GM23338 (cell line): Measurements from ENCODE around the gene ROR1.

Source experiments
- CTCF ChIP-seq, 2 experiments: fragments of 200-600 bp in 1 of 2; sonication (generic) in 1 of 2; conservative IDR thresholded peaks; 2 replicates each; pipeline versions ENCODE4 v1.5.1 to v1.6.1; 2016 to 2017; ENCODE audit warnings: antibody characterized with exemption in 2 of 2, low read depth in 2 of 2, mild to moderate bottlenecking in 2 of 2, moderate library complexity in 1 of 2
- EZH2phosphoT487 ChIP-seq: fragments of 200-600 bp; sonication (generic); IDR thresholded peaks from one replicate; pipeline ENCODE4 v1.8.1; 2018; ENCODE audit warnings: antibody characterized with exemption; ENCODE audit not compliant: unreplicated experiment
- POLR2AphosphoS5 ChIP-seq: IDR thresholded peaks from 2 replicates; pipeline ENCODE4 v1.6.1; 2016; ENCODE audit warnings: antibody characterized with exemption, low read depth
- STAT1 ChIP-seq: IDR thresholded peaks from one replicate; pipeline ENCODE4 v1.6.1; 2016; ENCODE audit warnings: antibody characterized with exemption; ENCODE audit not compliant: unreplicated experiment
- ZNF114 ChIP-seq: fragments of 250-450 bp; sonication (Bioruptor Pico); IDR thresholded peaks from 2 replicates; pipeline ENCODE4 v1.5.0; 2020; ENCODE audit warnings: mild to moderate bottlenecking, moderate library complexity
- ZNF331 ChIP-seq: fragments of 250-450 bp; sonication (Bioruptor Pico); IDR thresholded peaks from 2 replicates; pipeline ENCODE4 v1.5.0; 2020; ENCODE audit warnings: low read depth, mild to moderate bottlenecking, moderate library complexity

- no peak for TF ChIP-seq POLR2AphosphoS5
- no peak for TF ChIP-seq CTCF (conservative IDR thresholded peaks at IDR 0.05; ENCODE audit: low read depth in 2 of 2)
- no peak for TF ChIP-seq EZH2phosphoT487
- TF ChIP-seq ZNF331 (CRISPR knock-in tag), result no peak
- TF ChIP-seq ZNF114, result no peak
- TF ChIP-seq STAT1, result no peak
Measured at GRCh38 chr1:64111787-64112186, 338.0 kb downstream of the ROR1 start.
